Suprapubic skin (tissue), 4 donors: Measurements from ENCODE around the gene RAB39A. TPM values are rescaled to one million over a fixed set of nuclear protein-coding genes. Genes with fewer than 3 reads are reported as not detected.
A peak's percentile ranks its signal among the peaks of the same experiment; 100 is the strongest.
"Not testable (repeated sequence)": the region's sequence is repeated elsewhere in the genome, so short reads cannot be mapped to it uniquely, and the experiment has no call there.

Experiments
- DNase-seq, 2 donors: peaks; one replicate each; pipeline ENCODE4 v3.0.0-alpha.2; 2019; ENCODE audit warnings: low spot score in 2 of 2
- H3K27ac ChIP-seq: fragments of 200-600 bp; sonication (generic); one replicate; pipeline ENCODE4 v1.5.1; 2019
- H3K27me3 ChIP-seq: fragments of 200-600 bp; sonication (generic); one replicate; pipeline ENCODE4 v1.5.1; 2019
- H3K36me3 ChIP-seq: fragments of 200-600 bp; sonication (generic); one replicate; pipeline ENCODE4 v1.5.1; 2019
- H3K4me1 ChIP-seq: fragments of 200-600 bp; sonication (generic); one replicate; pipeline ENCODE4 v1.5.1; 2019
- H3K4me3 ChIP-seq: fragments of 200-600 bp; sonication (generic); one replicate; pipeline ENCODE4 v1.5.1; 2019; ENCODE audit warnings: mild to moderate bottlenecking
- H3K9me3 ChIP-seq: fragments of 200-600 bp; sonication (generic); one replicate; pipeline ENCODE4 v1.5.1; 2019
- EP300 ChIP-seq: sonication (generic); formaldehyde crosslinking; IDR thresholded peaks from one replicate; pipeline ENCODE4 v1.6.1; 2017; ENCODE audit warnings: antibody characterized with exemption
- POLR2A ChIP-seq, 2 donors: fragments of 450-650 bp; IDR thresholded peaks; one replicate each; pipeline ENCODE4 v1.6.1; 2017; ENCODE audit warnings: antibody characterized with exemption in 2 of 2, mild to moderate bottlenecking in 2 of 2, moderate library complexity in 2 of 2
- POLR2AphosphoS5 ChIP-seq, 3 donors: sonication (generic); formaldehyde crosslinking; IDR thresholded peaks; one replicate each; pipeline ENCODE4 v1.6.1; 2017; ENCODE audit warnings: antibody characterized with exemption in 3 of 3
- WGBS: methylation state at CpG from one replicate; pipeline ENCODE4 v1.1.5; 2018; 5-methylcytosine and 5-hydroxymethylcytosine counted together
- total RNA-seq, 4 donors: library from RNA; depleted of rRNA; stranded (reverse); fragments of >200 nt; gene quantifications; one replicate each; pipeline ENCODE4 v1.1.0, GENCODE V29; 2016
- TF ChIP-seq, protein P1 (sequence below), 2 donors: fragments of 200-600 bp in 1 of 2; fragments of 450-650 bp in 1 of 2; sonication (generic) in 1 of 2; IDR thresholded peaks; one replicate each; pipeline ENCODE4 v1.5.1; 2016 to 2019; ENCODE audit warnings: antibody characterized with exemption in 2 of 2, mild to moderate bottlenecking in 1 of 2, moderate library complexity in 1 of 2

The RAB39A gene
- total RNA-seq, 4 donors from 2014 or later = 0.34 TPM; not detected in 3

DNA sequence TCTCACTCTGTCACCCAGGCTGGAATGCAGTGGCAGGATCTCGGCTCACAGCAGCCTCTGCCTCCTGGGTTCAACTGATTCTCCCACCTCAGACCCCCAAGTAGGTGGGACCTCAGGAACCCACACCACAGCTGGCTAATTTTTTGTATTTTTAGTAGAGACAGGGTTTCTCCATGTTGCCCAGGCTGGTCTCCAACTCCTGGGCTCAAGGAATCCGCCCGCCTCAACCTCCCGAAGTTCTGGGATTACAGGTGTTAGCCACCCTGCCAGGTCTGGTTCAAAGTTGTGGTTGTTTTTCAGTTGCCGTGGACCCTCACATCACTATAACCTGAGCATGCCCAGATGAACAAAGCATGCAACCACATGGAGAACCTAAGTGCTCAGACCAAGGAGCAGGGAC is 13.0 kb upstream of the RAB39A start:
- TF ChIP-seq EP300 = no peak
- TF ChIP-seq, protein P1, sequence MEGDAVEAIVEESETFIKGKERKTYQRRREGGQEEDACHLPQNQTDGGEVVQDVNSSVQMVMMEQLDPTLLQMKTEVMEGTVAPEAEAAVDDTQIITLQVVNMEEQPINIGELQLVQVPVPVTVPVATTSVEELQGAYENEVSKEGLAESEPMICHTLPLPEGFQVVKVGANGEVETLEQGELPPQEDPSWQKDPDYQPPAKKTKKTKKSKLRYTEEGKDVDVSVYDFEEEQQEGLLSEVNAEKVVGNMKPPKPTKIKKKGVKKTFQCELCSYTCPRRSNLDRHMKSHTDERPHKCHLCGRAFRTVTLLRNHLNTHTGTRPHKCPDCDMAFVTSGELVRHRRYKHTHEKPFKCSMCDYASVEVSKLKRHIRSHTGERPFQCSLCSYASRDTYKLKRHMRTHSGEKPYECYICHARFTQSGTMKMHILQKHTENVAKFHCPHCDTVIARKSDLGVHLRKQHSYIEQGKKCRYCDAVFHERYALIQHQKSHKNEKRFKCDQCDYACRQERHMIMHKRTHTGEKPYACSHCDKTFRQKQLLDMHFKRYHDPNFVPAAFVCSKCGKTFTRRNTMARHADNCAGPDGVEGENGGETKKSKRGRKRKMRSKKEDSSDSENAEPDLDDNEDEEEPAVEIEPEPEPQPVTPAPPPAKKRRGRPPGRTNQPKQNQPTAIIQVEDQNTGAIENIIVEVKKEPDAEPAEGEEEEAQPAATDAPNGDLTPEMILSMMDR (IDR thresholded peaks at IDR 0.05) = no peak
- no peak for TF ChIP-seq POLR2A (IDR thresholded peaks at IDR 0.05)
- TF ChIP-seq POLR2AphosphoS5 (IDR thresholded peaks at IDR 0.05) = no peak
- 63% methylated on average over 1 of the region's 5 CpGs for WGBS

DNA sequence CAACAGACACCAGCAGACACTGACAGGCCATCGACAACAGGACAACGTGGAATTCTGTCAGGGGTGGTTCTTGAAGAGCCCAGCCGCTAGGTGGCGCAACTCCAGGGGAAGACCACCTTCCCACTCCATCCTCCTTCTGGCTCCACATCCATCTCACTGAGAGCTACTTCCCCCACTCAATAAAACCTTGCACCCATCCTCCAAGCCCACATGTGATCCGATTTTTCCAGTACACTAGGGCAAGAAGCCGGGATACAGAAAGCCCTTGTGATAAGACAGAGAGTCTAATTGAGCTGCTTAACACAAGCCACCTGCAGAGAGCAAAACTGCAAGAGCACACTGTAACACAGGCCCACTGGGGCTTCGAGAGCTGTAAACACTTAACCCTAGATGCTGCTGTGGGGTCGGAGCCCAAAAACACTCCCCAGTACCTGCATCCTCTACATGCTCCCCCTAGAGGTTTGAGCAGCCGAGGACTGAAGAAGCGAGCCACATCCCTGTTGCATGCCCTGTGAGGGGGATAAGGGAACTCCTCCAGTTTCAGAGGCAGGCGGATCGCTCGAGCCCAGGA is 11.5 kb upstream of the RAB39A start:
- no peaks in the 10 kb centered on the region for H3K4me1 ChIP-seq
- H3K4me3 ChIP-seq = no peak overlapping the region
- no peak overlapping the region for H3K27ac ChIP-seq
- WGBS = 27% methylated on average over 11 of the region's 13 CpGs
- peaks cover 10% of the 10 kb centered on the region for H3K27me3 ChIP-seq
- TF ChIP-seq, protein P1 (IDR thresholded peaks at IDR 0.05) = peak in 1 of 2 donors; percentile 26
- TF ChIP-seq POLR2AphosphoS5 (IDR thresholded peaks at IDR 0.05) (no peak), EP300 (no peak), POLR2A (IDR thresholded peaks at IDR 0.05) (no peak)
- no peaks in the 10 kb centered on the region for H3K9me3 ChIP-seq
- no peaks in the 10 kb centered on the region for H3K36me3 ChIP-seq
- DNase-seq = no peak

More for the DNA sequence above, 13.0 kb upstream of the RAB39A start:
- H3K36me3 ChIP-seq = no peaks in the 10 kb centered on the region
- DNase-seq = no peak
- no peak overlapping the region for H3K27ac ChIP-seq
- no peaks in the 10 kb centered on the region for H3K4me1 ChIP-seq
- no peak overlapping the region for H3K4me3 ChIP-seq
- no peaks in the 10 kb centered on the region for H3K9me3 ChIP-seq
- peaks cover 4% of the 10 kb centered on the region for H3K27me3 ChIP-seq

DNA sequence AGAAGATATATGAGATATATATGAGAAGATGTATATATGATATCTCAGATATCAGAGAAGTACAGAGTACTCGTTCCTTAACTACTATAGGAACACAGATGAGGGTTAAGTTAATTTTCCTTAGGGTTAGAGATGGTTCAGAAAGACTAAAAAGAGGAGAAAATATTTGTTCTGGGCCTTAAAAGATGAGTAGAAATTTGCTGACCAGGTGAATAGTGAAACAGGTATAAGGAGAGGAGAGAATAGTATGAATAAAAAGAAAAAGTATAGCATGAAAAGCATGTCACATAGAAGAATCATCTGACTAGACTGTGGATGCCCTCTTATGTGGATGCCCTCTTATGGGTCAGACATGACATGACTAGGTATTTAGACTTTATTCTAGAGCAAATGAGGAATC is 6.3 kb upstream of the RAB39A start:
- Histone ChIP-seq H3K9me3 (no peaks in the 10 kb centered on the region), H3K4me1 (no peaks in the 10 kb centered on the region), H3K27me3 (peaks cover 10% of the 10 kb centered on the region), H3K36me3 (no peaks in the 10 kb centered on the region), H3K27ac (no peak overlapping the region), H3K4me3 (no peak overlapping the region)
- no peak for TF ChIP-seq POLR2A (IDR thresholded peaks at IDR 0.05)
- TF ChIP-seq EP300 = no peak
- TF ChIP-seq POLR2AphosphoS5 (IDR thresholded peaks at IDR 0.05) = no peak
- TF ChIP-seq, protein P1 (IDR thresholded peaks at IDR 0.05) = no peak
- no peak for DNase-seq
- 90% methylated on average over 1 of the region's 1 CpG for WGBS

DNA sequence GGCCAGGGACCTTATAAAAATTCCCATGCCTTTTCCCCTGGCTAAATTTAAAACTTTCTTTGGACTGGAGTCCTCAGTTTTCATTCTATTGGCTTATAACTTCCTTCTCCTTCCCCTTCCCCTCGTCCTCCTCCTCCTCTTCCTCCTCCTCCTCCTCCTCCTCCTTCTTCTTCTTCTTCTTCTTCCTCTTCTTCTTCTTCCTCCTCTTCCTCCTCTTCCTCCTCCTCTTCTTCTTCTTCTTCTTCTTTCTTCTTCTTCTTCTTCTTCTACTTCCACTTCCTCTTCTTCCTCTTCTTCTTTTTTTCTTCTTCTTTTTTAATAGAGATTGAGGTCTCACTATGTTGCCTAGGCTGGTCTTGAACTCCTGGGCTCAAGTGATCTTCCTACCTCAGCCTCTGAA is 4.7 kb upstream of the RAB39A start:
- not testable (repeated sequence) for DNase-seq, H3K4me3 ChIP-seq, H3K9me3 ChIP-seq, H3K4me1 ChIP-seq, H3K27ac ChIP-seq, H3K36me3 ChIP-seq
- 76% methylated on average over 1 of the region's 1 CpG for WGBS
- peaks cover 15% of the 10 kb centered on the region for H3K27me3 ChIP-seq

DNA sequence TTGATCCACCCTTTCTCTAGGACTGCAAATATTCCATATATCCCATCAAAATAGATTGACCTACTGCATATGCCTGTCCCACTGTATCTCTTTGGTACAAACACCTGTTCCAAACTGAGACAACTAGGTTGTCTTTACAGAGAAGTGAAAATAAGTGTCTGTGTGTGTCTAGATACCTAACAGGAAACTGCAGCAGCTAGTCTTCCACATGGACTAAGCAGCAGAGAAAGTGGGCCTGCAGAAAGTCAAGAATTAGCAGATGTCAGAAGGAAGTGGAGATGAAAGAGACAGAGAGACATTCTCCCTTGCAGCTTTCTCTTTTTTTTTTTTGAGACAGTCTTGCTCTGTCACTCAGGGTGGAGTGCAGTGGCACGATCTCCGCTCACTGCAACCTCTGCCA is 3.9 kb upstream of the RAB39A start:
- no peak for TF ChIP-seq POLR2AphosphoS5 (IDR thresholded peaks at IDR 0.05)
- no peak for TF ChIP-seq POLR2A (IDR thresholded peaks at IDR 0.05)
- no peak for TF ChIP-seq EP300
- TF ChIP-seq, protein P1 (IDR thresholded peaks at IDR 0.05) = no peak
- no peak overlapping the region for H3K4me3 ChIP-seq
- no peak overlapping the region for H3K27ac ChIP-seq
- no peak for DNase-seq
- 64% methylated on average over 2 of the region's 2 CpGs for whole genome bisulfite sequencing
- H3K27me3 ChIP-seq = peaks cover 21% of the 10 kb centered on the region
- H3K4me1 ChIP-seq = peaks cover 14% of the 10 kb centered on the region
- H3K9me3 ChIP-seq = no peaks in the 10 kb centered on the region
- H3K36me3 ChIP-seq = no peaks in the 10 kb centered on the region

DNA sequence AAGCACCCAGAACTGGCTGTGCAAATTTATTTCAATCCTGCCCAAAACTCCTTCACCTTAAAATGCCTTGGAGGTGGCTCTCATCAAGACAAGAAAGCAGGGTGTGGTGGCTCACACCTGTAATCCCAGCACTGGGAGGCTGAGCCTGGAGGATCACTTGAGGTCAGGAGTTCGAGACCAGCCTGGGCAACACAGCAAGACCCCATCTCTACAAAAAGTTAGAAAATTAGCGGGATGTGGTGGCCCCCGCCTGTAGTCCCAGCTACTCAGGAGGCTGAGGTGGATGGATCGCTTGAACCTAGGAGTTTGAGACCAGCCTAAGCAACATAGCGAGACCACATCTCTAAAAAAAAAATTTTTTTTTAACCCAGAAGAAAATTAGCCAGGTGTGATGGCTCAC is 689 bp upstream of the RAB39A start:
- 91% methylated on average over 5 of the region's 5 CpGs for WGBS
- Histone ChIP-seq H3K9me3 (no peaks in the 10 kb centered on the region), H3K36me3 (no peaks in the 10 kb centered on the region), H3K4me1 (peaks cover 14% of the 10 kb centered on the region), H3K27ac (no peak overlapping the region), H3K4me3 (peak overlapping the region; percentile 55), H3K27me3 (peaks cover 24% of the 10 kb centered on the region)
- no peak for DNase-seq
- TF ChIP-seq EP300 (no peak), POLR2AphosphoS5 (IDR thresholded peaks at IDR 0.05) (no peak), POLR2A (IDR thresholded peaks at IDR 0.05) (no peak)
- TF ChIP-seq, protein P1 (IDR thresholded peaks at IDR 0.05) = no peak
